Calu3 (cell line): ENCODE data around the gene SYNPO2. TPM values are rescaled to one million over a fixed set of nuclear protein-coding genes. Genes with fewer than 3 reads are reported as not detected.

Source experiments
- BruUV-seq: library from RNA; stranded (reverse); fragments of 400-500 nt; replicated peaks from 2 replicates; lab custom pipeline; 2021; lab: Mats Ljungman, UMichigan
- CTCF ChIA-PET: fragments of 300-600 bp; sonication (Branson Sonifier 250); formaldehyde crosslinking; loops from one replicate; lab custom pipeline; 2022; ENCODE audit warnings: antibody characterized with exemption; lab: Charles Lee
- DNase-seq: peaks from one replicate; pipeline ENCODE4 v3.0.0; 2022
- H3K27ac Mint-ChIP-seq: one replicate; pipeline ENCODE4 v1.8.0; 2022; ENCODE audit warnings: mixed read lengths; ENCODE audit not compliant: unreplicated experiment
- H3K27me3 Mint-ChIP-seq: one replicate; pipeline ENCODE4 v1.8.0; 2022; ENCODE audit warnings: mixed read lengths; ENCODE audit not compliant: unreplicated experiment
- H3K36me3 Mint-ChIP-seq: one replicate; pipeline ENCODE4 v1.8.0; 2022; ENCODE audit warnings: mild to moderate bottlenecking, moderate library complexity, mixed read lengths; ENCODE audit not compliant: insufficient read depth, unreplicated experiment
- H3K4me1 Mint-ChIP-seq: one replicate; pipeline ENCODE4 v1.8.0; 2022; ENCODE audit warnings: mild to moderate bottlenecking, low read depth, mixed read lengths; ENCODE audit not compliant: unreplicated experiment
- H3K4me3 Mint-ChIP-seq: one replicate; pipeline ENCODE4 v1.8.0; 2022; ENCODE audit warnings: mild to moderate bottlenecking, low read depth, moderate library complexity, mixed read lengths; ENCODE audit not compliant: unreplicated experiment
- H3K9me3 Mint-ChIP-seq: one replicate; pipeline ENCODE4 v1.8.0; 2022; ENCODE audit warnings: low read depth, mixed read lengths; ENCODE audit not compliant: unreplicated experiment
- CTCF ChIP-seq: fragments of 200-600 bp; IDR thresholded peaks from one replicate; pipeline ENCODE4 v1.8.0; 2022; ENCODE audit warnings: antibody characterized with exemption; ENCODE audit not compliant: unreplicated experiment
- intact Hi-C: fragments of 100-400 bp; cut with micrococcal nuclease; formaldehyde crosslinking; loops from one replicate; pipeline ENCODE4 v1.10.0; 2022; ENCODE audit not compliant: unreplicated experiment
- total RNA-seq: library from RNA; stranded (reverse); gene quantifications from 2 replicates; pipeline ENCODE4 v1.2.3, GENCODE V29; 2022

SYNPO2 gene
- total RNA-seq, 1 experiment from 2014 or later: 0.17 TPM

- CTCF ChIA-PET: interaction anchor here (0.7 kb wide), 1 partner anchor 37 kb away, joined by 3 read pairs; no protein-coding TSS in a partner anchor
- no peak overlapping the region for H3K27ac Mint-ChIP-seq
- intact Hi-C loops: loop anchor here (2.0 to 5.0 kb wide), 2 partner anchors 318 to 507 kb away; a partner anchor contains a TSS
These were observed 95.2 kb downstream of the SYNPO2 start for GRCh38 chr4:118983831-118984230.

GRCh38 chr4:118985170-118986000 is 96.7 kb downstream of the SYNPO2 start:
- no peak for DNase-seq
- Mint-ChIP-seq H3K9me3 (no peaks in the 10 kb centered on the region), H3K36me3 (no peaks in the 10 kb centered on the region), H3K27ac (no peak overlapping the region), H3K4me1 (no peaks in the 10 kb centered on the region), H3K4me3 (no peak overlapping the region), H3K27me3 (no peaks in the 10 kb centered on the region)
- no peak for TF ChIP-seq CTCF
- CTCF ChIA-PET: no interaction called here
- intact Hi-C loops: no loop called here
- no TSS peak for BruUV-seq

More at GRCh38 chr4:118983831-118984230, 95.2 kb downstream of the SYNPO2 start:
- no peaks in the 10 kb centered on the region for H3K4me1 Mint-ChIP-seq
- H3K9me3 Mint-ChIP-seq: no peaks in the 10 kb centered on the region
- no peak overlapping the region for H3K4me3 Mint-ChIP-seq
- no TSS peak for BruUV-seq
- no peak for TF ChIP-seq CTCF
- no peaks in the 10 kb centered on the region for H3K36me3 Mint-ChIP-seq
- DNase-seq: no peak
- H3K27me3 Mint-ChIP-seq: no peaks in the 10 kb centered on the region

- no peak for DNase-seq
- intact Hi-C loops: no loop called here
- CTCF ChIA-PET: interaction anchor here (0.7 kb wide), 1 partner anchor 15 kb away, joined by 3 read pairs; no protein-coding TSS in a partner anchor
- H3K36me3 Mint-ChIP-seq: no peaks in the 10 kb centered on the region
- no peak overlapping the region for H3K4me3 Mint-ChIP-seq
- no peaks in the 10 kb centered on the region for H3K27me3 Mint-ChIP-seq
- TF ChIP-seq CTCF: no peak
- no peak overlapping the region for H3K27ac Mint-ChIP-seq
- no peaks in the 10 kb centered on the region for H3K4me1 Mint-ChIP-seq
- H3K9me3 Mint-ChIP-seq: no peaks in the 10 kb centered on the region
- no TSS peak for BruUV-seq
These were observed 99.4 kb downstream of the SYNPO2 start for GRCh38 chr4:118987959-118988634.

- Mint-ChIP-seq H3K4me3 (no peak overlapping the region), H3K27me3 (no peaks in the 10 kb centered on the region), H3K4me1 (no peaks in the 10 kb centered on the region), H3K9me3 (no peaks in the 10 kb centered on the region), H3K36me3 (no peaks in the 10 kb centered on the region), H3K27ac (no peak overlapping the region)
- TF ChIP-seq CTCF: no peak
- intact Hi-C loops: no loop called here
- CTCF ChIA-PET: interaction anchor here (0.5 to 0.7 kb wide), 2 partner anchors 14 to 882 kb away, joined by 3 to 4 read pairs; no protein-coding TSS in a partner anchor
- no peak for DNase-seq
- no TSS peak for BruUV-seq
These were observed 100.0 kb downstream of the SYNPO2 start for GRCh38 chr4:118988635-118988972.
